K562 (cell line): ENCODE data around the gene SEC24C. TPM values are rescaled to one million over a fixed set of nuclear protein-coding genes. Genes with fewer than 3 reads are reported as not detected.
A peak's percentile ranks its signal among the peaks of the same experiment; 100 is the strongest.

Source experiments
- ATF7 ChIP-seq: fragments of 450-650 bp; IDR thresholded peaks from 2 replicates; pipeline ENCODE4 v1.7.1; 2014; ENCODE audit warnings: mild to moderate bottlenecking, moderate library complexity
- DPF2 ChIP-seq: fragments of 450-650 bp; IDR thresholded peaks from 2 replicates; pipeline ENCODE4 v1.6.1; 2016
- KLF10 ChIP-seq: fragments of 250-450 bp; sonication (Bioruptor Pico); IDR thresholded peaks from 2 replicates; pipeline ENCODE4 v1.6.1; 2021; ENCODE audit warnings: matching md5 sums
- MAFF ChIP-seq: IDR thresholded peaks from 2 replicates; pipeline ENCODE4 v1.6.1; 2012; ENCODE audit warnings: low read length, improper control_type of control experiment
- NR2C2 ChIP-seq, 2 experiments: fragments of 200-800 bp in 1 of 2; sonication (Bioruptor generic) in 1 of 2; sonication (generic) in 1 of 2; formaldehyde crosslinking in 1 of 2; IDR thresholded peaks; 2 replicates each; pipeline versions ENCODE4 v1.6.1 to v1.8.0; 2016 to 2022; ENCODE audit warnings: mild to moderate bottlenecking in 1 of 2, missing compliant biosample characterization in 1 of 2, missing genetic modification characterization in 1 of 2, missing genetic modification reagents in 1 of 2
- POLR2AphosphoS5 ChIP-seq: IDR thresholded peaks from 2 replicates; pipeline ENCODE4 v1.6.1; 2011; ENCODE audit warnings: mild to moderate bottlenecking, low read depth, low read length, moderate library complexity; ENCODE audit not compliant: control insufficient read depth, insufficient read depth
- RFX5 ChIP-seq: IDR thresholded peaks from 2 replicates; pipeline ENCODE4 v1.6.1; 2011; ENCODE audit warnings: low read depth, mild to moderate bottlenecking, improper control_type of control experiment, low read length
- SMARCA5 ChIP-seq: fragments of 450-650 bp; IDR thresholded peaks from 2 replicates; pipeline ENCODE4 v1.6.1; 2016
- STAT5B ChIP-seq: fragments of 250-450 bp; sonication (Bioruptor Pico); IDR thresholded peaks from 2 replicates; pipeline ENCODE4 v1.8.0; 2021; ENCODE audit warnings: mild to moderate bottlenecking, inconsistent platforms
- TBL1XR1 ChIP-seq, 2 experiments: IDR thresholded peaks; 2 replicates each; pipeline ENCODE4 v1.6.1; 2012; ENCODE audit warnings: improper control_type of control experiment in 2 of 2, low read length in 2 of 2, mild to moderate bottlenecking in 1 of 2
- TEAD1 ChIP-seq, 2 experiments: fragments of 450-650 bp in 1 of 2; sonication (generic) in 1 of 2; formaldehyde crosslinking; IDR thresholded peaks; 2 replicates each; pipeline versions ENCODE4 v1.4.0 to v1.8.0; 2020 to 2022; ENCODE audit warnings: mild to moderate bottlenecking in 2 of 2, missing genetic modification reagents in 1 of 2
- ZBTB1 ChIP-seq: sonication (generic); formaldehyde crosslinking; IDR thresholded peaks from 2 replicates; pipeline ENCODE4 v1.8.1; 2023; ENCODE audit warnings: missing genetic modification reagents, low read depth, mild to moderate bottlenecking, borderline replicate concordance
- ZNF140 ChIP-seq: fragments of 250-450 bp; sonication (Bioruptor Pico); IDR thresholded peaks from 2 replicates; pipeline ENCODE4 v1.8.0; 2021; ENCODE audit warnings: moderate library complexity, mild to moderate bottlenecking, inconsistent platforms
- ZNF76 ChIP-seq: fragments of 250-450 bp; sonication (Bioruptor Pico); IDR thresholded peaks from 2 replicates; pipeline ENCODE4 v1.4.0; 2020; ENCODE audit warnings: mild to moderate bottlenecking, moderate library complexity, borderline replicate concordance
- polyA plus RNA-seq, 8 experiments: library from polyadenylated mRNA; depleted of rRNA in 4 of 8; stranded (reverse) in 5 of 8; unstranded in 3 of 8; fragments of >200 nt; fragmentation: Nextera tagmentation in 2 of 8; fragmentation: Illumina TruSeq in 1 of 8; extraction: Ambion mirVana in 2 of 8; extraction: Trizol in 1 of 8; gene quantifications; 2 replicates each; pipeline versions ENCODE4 v1.2.1 to v1.2.3, GENCODE V29; 2011 to 2014; ENCODE audit warnings: inconsistent platforms in 1 of 8, missing spikeins in 1 of 8
- total RNA-seq, 7 experiments: library from RNA; depleted of rRNA in 6 of 7; stranded (reverse); fragments of >200 nt in 6 of 7; fragmentation: Illumina TruSeq in 2 of 7; extraction: Trizol in 2 of 7; gene quantifications; 2 replicates each; pipeline versions ENCODE4 v1.2.1 to v1.2.3, GENCODE V29; 2011 to 2021; ENCODE audit warnings: low replicate concordance in 1 of 7
- TF ChIP-seq, protein P1 (sequence below): fragments of 450-650 bp; formaldehyde crosslinking; IDR thresholded peaks from 2 replicates; pipeline ENCODE4 v1.4.0; 2020; ENCODE audit warnings: mild to moderate bottlenecking, mixed read lengths
- TF ChIP-seq, protein P2 (sequence below): IDR thresholded peaks from 3 replicates; pipeline ENCODE4 v1.6.1; 2011; ENCODE audit warnings: borderline replicate concordance, mild to moderate bottlenecking; ENCODE audit not compliant: insufficient read length, insufficient read depth
- TF ChIP-seq, protein P3 (sequence below): fragments of 250-450 bp; sonication (Bioruptor Pico); IDR thresholded peaks from 2 replicates; pipeline ENCODE4 v1.8.0; 2021; ENCODE audit warnings: moderate library complexity, mild to moderate bottlenecking, inconsistent platforms
- TF ChIP-seq, protein P4 (sequence below): sonication (generic); IDR thresholded peaks from 2 replicates; pipeline ENCODE4 v1.6.1; 2016
- TF ChIP-seq, protein P5 (sequence below), 3 experiments: fragments of 200-800 bp in 1 of 3; sonication (Bioruptor generic) in 1 of 3; sonication (generic) in 1 of 3; formaldehyde crosslinking in 1 of 3; IDR thresholded peaks; 2 replicates each; pipeline versions ENCODE4 v1.6.1 to v1.8.0; 2016 to 2022; ENCODE audit warnings: mild to moderate bottlenecking in 2 of 3, missing compliant biosample characterization in 2 of 3, missing genetic modification characterization in 2 of 3, missing genetic modification reagents in 1 of 3

SEC24C gene
- total and polyA plus RNA-seq, 9 of the 15 experiments (the other 6 are each of a cell fraction or from before 2014, with no cell fraction given): 19.0 to 115 (median 70.5) TPM

DNA sequence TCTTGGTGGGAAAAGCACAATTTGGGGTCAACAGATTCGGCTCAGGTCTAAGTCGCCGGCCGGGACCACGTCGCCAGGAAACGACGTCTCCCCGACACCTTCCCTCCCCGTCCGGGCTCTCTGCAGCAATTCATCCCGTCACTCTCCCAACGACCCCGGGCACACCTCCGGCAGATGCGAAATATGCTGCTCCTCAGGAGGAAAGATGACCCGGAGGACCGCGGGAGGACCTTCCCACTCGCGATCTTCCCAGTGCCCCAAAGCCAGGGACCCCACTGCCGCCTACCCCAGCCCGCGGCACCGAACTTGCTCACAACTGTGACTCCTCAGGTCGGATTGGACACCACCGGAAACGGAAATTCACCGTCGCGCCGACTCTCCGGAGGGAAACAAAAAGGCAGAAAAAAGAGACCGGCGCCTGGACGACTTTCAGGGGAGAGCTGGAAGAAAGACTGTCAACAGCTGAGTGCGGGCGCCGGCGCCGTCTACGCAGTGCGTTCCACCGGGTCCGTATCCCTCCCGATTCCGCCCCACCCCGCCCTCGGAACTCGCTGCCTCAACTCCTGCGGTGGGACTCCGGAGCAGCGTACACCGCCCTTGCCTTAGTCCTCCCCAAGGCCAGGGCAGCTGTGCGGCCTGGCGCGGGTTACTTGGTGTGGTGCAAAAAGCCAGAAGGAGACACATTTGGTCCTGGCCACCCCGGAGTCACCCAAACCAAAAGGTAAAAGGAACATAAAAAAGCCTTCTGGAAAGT, 13.8 kb upstream of the SEC24C start (continued):
- TF ChIP-seq NR2C2 (CRISPR knock-in tag; IDR thresholded peaks at IDR 0.05) (no peak), NR2C2 (tag; IDR thresholded peaks at IDR 0.05) (peak; percentile 93), POLR2AphosphoS5 (peak; percentile 97), ZNF140 (CRISPR knock-in tag) (no peak), DPF2 (0 out of 2 replicates have a peak, but pooled peaks have one; percentile 32), ZBTB1 (CRISPR knock-in tag) (peak; percentile 80; the same call in 1 of the 2 replicates), RFX5 (no peak), MAFF (no peak), TBL1XR1 (IDR thresholded peaks at IDR 0.05; ENCODE audit: low read length in 2 of 2) (peak in 1 of 2 experiments; percentile 50; a peak in 1 of 4 replicates), TEAD1 (CRISPR knock-in tag; IDR thresholded peaks at IDR 0.05) (peak in 1 of 2 experiments; percentile 52; a peak in 1 of 4 replicates), SMARCA5 (no peak), KLF10 (CRISPR knock-in tag) (no peak), ZNF76 (no peak), ATF7 (peak; percentile 82), STAT5B (CRISPR knock-in tag) (no peak)
- TF ChIP-seq, protein P1, sequence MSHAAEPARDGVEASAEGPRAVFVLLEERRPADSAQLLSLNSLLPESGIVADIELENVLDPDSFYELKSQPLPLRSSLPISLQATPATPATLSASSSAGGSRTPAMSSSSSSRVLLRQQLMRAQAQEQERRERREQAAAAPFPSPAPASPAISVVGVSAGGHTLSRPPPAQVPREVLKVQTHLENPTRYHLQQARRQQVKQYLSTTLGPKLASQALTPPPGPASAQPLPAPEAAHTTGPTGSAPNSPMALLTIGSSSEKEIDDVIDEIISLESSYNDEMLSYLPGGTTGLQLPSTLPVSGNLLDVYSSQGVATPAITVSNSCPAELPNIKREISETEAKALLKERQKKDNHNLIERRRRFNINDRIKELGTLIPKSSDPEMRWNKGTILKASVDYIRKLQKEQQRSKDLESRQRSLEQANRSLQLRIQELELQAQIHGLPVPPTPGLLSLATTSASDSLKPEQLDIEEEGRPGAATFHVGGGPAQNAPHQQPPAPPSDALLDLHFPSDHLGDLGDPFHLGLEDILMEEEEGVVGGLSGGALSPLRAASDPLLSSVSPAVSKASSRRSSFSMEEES (CRISPR knock-in tag): no peak
- TF ChIP-seq, protein P2, sequence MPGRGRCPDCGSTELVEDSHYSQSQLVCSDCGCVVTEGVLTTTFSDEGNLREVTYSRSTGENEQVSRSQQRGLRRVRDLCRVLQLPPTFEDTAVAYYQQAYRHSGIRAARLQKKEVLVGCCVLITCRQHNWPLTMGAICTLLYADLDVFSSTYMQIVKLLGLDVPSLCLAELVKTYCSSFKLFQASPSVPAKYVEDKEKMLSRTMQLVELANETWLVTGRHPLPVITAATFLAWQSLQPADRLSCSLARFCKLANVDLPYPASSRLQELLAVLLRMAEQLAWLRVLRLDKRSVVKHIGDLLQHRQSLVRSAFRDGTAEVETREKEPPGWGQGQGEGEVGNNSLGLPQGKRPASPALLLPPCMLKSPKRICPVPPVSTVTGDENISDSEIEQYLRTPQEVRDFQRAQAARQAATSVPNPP: no peak
- TF ChIP-seq, protein P3, sequence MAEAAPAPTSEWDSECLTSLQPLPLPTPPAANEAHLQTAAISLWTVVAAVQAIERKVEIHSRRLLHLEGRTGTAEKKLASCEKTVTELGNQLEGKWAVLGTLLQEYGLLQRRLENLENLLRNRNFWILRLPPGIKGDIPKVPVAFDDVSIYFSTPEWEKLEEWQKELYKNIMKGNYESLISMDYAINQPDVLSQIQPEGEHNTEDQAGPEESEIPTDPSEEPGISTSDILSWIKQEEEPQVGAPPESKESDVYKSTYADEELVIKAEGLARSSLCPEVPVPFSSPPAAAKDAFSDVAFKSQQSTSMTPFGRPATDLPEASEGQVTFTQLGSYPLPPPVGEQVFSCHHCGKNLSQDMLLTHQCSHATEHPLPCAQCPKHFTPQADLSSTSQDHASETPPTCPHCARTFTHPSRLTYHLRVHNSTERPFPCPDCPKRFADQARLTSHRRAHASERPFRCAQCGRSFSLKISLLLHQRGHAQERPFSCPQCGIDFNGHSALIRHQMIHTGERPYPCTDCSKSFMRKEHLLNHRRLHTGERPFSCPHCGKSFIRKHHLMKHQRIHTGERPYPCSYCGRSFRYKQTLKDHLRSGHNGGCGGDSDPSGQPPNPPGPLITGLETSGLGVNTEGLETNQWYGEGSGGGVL (CRISPR knock-in tag): no peak
- TF ChIP-seq, protein P4, sequence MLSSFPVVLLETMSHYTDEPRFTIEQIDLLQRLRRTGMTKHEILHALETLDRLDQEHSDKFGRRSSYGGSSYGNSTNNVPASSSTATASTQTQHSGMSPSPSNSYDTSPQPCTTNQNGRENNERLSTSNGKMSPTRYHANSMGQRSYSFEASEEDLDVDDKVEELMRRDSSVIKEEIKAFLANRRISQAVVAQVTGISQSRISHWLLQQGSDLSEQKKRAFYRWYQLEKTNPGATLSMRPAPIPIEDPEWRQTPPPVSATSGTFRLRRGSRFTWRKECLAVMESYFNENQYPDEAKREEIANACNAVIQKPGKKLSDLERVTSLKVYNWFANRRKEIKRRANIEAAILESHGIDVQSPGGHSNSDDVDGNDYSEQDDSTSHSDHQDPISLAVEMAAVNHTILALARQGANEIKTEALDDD: no peak
- TF ChIP-seq, protein P5, sequence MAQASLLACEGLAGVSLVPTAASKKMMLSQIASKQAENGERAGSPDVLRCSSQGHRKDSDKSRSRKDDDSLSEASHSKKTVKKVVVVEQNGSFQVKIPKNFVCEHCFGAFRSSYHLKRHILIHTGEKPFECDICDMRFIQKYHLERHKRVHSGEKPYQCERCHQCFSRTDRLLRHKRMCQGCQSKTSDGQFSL (CRISPR knock-in tag; IDR thresholded peaks at IDR 0.05): no peak
- TF ChIP-seq, protein P5 (tag; IDR thresholded peaks at IDR 0.05): no peak
